ENCODE data around the gene SRF.

SRF gene

GRCh38 chr6:43216200-43216599 lies 45.1 kb downstream of the SRF start:
- no peak for DNase-seq (ENCODE audit: low read depth in 2 of 2)

- no peak for DNase-seq (ENCODE audit: low read depth in 2 of 2)
These were observed 46.3 kb downstream of the SRF start for GRCh38 chr6:43217351-43217750.

DNA sequence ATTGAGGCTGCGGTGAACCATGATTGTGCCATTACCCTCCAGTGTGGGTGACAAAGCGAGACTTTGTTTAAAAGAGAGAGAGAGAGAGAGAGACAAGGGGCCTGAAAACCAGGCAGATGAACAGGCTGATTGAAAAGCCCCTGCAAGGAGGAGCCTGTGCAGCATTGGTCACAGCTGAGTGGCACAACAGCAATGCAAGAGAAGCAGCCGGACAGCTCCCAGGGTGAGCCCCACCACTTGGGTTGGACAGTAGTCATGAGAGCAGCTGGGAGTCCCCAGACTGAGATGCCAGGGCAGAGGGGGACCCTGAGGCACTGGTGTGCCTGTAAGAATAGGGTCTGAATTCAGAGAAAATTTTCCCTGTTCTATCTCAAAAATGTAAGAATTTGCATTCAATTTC lies 48.0 kb downstream of the SRF start:
- no peak for DNase-seq (ENCODE audit: low read depth in 2 of 2)

GRCh38 chr6:43219814-43220213 lies 48.7 kb downstream of the SRF start:
- no peak for DNase-seq (ENCODE audit: low read depth in 2 of 2)

- DNase-seq (ENCODE audit: low read depth in 2 of 2), result no peak
These were observed 49.4 kb downstream of the SRF start for GRCh38 chr6:43220439-43220951.

- no peak for DNase-seq (ENCODE audit: low read depth in 2 of 2)
These were observed 50.2 kb downstream of the SRF start for GRCh38 chr6:43221046-43221972.

GRCh38 chr6:43222418-43223059 lies 51.5 kb downstream of the SRF start:
- no peak for DNase-seq (ENCODE audit: low read depth in 2 of 2)

- no peak for DNase-seq (ENCODE audit: low read depth in 2 of 2)
These were observed 52.1 kb downstream of the SRF start for GRCh38 chr6:43223175-43223574.

GRCh38 chr6:43226192-43226851 lies 55.3 kb downstream of the SRF start:
- no peak for DNase-seq (ENCODE audit: low read depth in 2 of 2)

GRCh38 chr6:43228951-43229802 lies 58.1 kb downstream of the SRF start, which contains the start of gene DNPH1:
Gene DNPH1, minus strand, starts transcription at chr6:43229481. Its CDS starts 25 bp downstream, at chr6:43229456.
- DNase-seq (ENCODE audit: low read depth in 2 of 2), result peak; percentile 14 to 21

DNA sequence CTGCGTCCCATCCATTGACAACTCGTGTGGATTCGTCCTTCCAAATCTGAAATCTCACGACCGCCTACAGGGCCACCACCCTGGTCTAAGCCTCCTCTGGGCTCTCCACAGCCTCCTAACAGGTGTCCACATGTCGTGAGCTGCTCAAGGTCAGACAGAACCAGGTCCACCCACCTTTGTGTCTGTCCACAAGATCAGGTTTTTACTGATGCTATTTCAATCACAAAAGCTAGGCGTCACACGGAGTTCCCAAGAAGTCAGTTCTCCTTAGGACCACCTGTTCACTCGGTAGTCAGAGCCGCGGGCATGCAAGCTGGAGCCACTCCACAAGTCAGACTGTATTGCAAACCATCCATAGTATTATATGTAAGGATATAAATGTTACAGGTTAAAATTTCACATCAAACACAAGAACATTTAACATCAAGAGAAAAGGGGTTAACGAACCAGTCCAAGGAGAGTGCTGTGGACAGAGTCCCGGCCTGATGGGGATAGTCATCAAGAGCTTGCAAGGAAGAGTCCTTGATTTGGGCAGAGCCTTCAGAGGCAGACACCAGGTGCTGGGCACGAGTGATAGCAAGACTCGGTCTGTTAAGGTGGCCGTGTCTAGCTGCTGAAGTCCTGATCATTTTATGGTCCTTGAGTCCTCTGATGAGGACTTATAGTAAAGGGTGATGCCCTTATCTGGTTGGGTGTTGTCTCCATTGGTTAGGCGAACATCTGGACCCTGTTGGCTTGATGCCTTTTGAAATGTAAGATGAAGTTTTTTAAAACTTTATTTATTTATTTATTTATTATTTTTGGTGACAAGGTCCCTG lies 58.9 kb downstream of the SRF start:
- DNase-seq (ENCODE audit: low read depth in 2 of 2), result no peak

GRCh38 chr6:43231053-43231452 lies 60.0 kb downstream of the SRF start:
- DNase-seq (ENCODE audit: low read depth in 2 of 2), result no peak

All from fibroblast of skin of left biceps (primary cell).